Lower leg skin (tissue), 3 donors: ENCODE measurements around the gene PBOV1.

Experiments used
- CTCF ChIP-seq, 3 donors: fragments of 450-650 bp; IDR thresholded peaks; one replicate each; pipeline ENCODE4 v1.5.1; 2016; ENCODE audit warnings: antibody characterized with exemption in 3 of 3, mild to moderate bottlenecking in 3 of 3, moderate library complexity in 2 of 3
- POLR2A ChIP-seq, 2 donors: fragments of 450-650 bp; IDR thresholded peaks; one replicate each; pipeline ENCODE4 v1.6.1; 2016 to 2017; ENCODE audit warnings: antibody characterized with exemption in 2 of 2, mild to moderate bottlenecking in 1 of 2, moderate library complexity in 1 of 2

DNA sequence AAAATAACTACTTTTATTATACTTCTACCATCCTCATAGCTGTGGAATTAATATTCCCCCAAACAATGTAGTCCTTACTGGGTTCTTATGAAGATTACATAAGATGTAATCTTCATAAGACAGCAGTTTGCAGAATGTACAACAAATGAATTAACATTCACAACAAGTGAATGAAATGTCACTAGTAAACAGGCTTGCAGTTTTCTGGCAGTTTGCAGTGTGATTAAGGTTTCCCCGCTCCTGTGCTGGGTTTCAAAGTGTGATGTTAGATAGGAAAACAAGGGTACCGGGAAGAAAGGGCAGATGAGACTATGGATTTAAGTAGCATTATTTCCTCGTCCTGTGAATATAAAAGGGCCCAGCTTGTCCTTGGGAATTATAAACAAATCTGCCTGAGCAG lies 34.1 kb downstream of the PBOV1 start:
- TF ChIP-seq CTCF (IDR thresholded peaks at IDR 0.05): no peak
- TF ChIP-seq POLR2A (IDR thresholded peaks at IDR 0.05): no peak
